Ramos (cell line): Measurements from ENCODE around the gene B4GALNT1.
"Not testable (repeated sequence)": the region's sequence is repeated elsewhere in the genome, so short reads cannot be mapped to it uniquely, and the experiment has no call there.

Source experiments
- in situ Hi-C: fragments of 300-500 bp; cut with MboI; formaldehyde crosslinking; loops from one replicate; pipeline ENCODE4 v1.14.3; 2022; ENCODE audit warnings: low sequenced_read_pairs; ENCODE audit not compliant: unreplicated experiment

Gene B4GALNT1

GRCh38 chr12:57638096-57638495 lies 5.1 kb upstream of the B4GALNT1 start:
- in situ Hi-C loops = no loop called here

DNA sequence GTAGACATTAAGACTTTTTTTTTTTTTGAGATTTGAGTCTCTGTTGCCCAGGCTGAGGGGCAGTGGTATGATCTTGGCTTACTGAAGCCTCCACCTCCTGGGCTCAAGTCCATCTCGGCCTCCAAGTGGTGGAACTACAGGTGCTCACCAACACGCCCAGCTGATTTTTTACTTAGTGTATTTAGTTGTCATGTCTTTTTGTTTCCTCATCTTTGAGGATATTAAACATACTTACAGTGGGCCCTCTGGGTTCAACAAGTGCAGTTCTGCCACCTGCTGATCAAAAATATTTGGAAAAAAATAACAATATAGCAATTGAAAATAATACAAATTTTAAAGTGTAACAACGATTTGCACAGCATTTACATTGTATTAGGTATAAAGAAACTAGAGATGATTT lies 4.4 kb upstream of the B4GALNT1 start:
- in situ Hi-C loops = no loop called here

DNA sequence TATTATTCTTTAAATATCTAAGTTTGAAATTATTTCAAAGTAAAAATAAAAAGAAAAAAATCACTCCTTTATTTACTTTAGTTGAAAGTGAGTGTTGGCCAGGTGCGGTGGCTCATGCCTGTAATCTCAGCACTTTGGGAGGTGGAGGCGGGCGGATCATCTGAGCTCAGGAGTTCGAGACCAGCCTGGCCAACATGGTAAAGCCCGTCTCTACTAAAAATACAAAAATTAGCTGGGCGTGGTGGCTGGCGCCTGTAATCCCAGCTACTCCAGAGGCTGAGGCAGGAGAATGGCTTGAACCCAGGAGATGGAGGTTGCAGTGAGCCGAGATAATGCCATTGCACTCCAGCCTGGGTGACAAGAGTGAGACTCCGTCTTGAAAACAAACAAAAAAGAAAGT lies 3.7 kb upstream of the B4GALNT1 start:
- in situ Hi-C loops = not testable (repeated sequence)

DNA sequence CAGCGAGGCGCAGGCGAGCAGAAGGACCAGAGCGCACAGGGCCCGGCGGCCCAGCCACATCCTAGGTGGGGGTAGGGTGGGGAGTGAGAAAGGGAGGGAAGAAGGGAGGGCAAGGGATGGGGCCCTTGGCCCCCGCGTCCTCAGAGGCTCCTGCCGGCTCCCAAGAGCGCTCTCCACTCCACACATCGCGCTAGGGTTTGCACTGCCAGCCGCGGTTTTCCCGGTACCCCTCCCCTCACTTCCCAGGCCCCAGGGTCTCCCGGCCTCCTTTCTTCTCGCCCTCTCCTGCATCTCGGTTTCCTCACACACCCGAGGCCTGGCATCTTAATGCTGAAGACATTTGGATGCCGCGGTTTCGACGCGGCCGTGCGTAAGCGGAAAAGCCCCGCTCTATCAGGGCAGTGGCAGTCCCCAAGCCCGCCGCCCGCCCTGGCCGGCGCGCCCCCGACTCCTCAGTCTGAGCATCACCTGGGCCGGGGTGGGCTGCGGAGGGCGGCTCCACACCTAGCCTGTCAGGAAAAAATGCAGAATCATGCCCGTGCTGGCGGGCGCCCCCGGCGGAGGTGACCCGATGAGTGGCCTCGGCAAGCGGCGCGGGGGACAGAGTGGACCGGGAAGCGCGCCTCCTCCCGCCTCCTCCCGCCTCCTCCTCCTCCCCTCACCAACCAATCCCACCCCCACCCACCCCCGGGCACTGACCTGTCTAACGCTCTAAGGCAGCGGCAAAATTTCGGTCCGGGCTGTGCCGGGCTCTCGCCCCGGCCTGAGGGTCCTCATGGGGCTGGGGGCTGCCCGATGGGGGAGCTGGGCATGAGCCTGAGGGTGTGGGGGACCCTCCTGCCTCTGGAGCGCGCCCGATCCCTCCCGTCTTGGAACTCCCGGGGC lies 686 bp downstream of the B4GALNT1 start:
- in situ Hi-C loops = no loop called here

- in situ Hi-C loops = no loop called here
Observed at GRCh38 chr12:57631566-57632072, 1.4 kb downstream of the B4GALNT1 start.

DNA sequence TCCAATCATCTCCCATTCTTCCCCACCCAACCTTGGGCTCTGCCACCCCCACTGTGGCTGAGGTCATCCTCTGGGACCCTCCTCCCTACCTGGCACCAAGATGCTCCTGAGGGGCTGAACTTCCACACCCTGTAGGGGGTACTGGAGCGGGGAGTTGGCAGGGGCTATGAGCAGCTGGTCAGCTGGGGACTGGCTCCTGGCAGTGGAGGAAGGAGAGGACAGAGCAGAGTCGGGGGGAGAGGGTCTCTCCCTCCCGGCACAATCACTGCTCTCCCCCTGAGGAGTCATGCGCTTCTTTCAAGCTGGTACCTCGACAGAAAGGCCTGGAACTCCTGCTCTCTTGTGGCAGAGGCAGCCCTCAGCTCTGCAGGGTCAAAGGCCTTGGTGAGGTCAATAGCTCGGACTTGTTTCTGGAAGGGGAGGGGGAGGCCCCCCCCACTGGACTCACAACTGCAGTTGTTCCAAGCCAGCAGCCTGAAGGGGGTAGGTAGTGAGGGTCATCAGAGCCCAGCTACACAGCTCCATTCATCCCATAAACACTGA lies 2.0 kb downstream of the B4GALNT1 start:
- in situ Hi-C loops = no loop called here

DNA sequence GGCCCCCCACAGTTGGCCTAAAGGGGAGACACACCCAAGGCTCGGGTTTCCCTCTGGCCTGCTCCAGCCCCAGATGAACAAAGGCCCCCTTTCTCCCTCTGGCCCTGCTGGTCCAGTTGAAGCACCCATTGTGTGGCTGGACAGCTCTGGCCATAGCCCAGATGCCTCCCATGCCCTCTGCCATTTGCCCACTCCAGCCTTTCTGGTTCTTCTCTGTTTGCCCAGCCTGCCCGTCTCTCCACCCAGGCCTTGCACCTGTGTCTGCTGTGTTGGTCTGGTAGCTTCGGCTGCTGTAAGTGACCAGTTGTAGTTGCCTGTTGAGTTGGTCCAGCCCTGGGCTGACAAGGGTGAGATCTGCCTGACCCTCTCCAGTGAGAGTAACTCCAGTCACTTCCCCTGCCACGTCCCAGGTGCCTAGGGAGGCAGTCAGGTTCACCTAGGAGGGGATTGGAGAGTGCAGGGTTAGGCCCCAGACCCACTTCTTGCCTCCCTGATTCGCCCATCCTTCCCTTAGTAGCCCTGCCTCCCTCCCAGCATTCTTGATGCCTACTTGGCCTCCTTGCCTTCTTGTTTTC lies 3.0 kb downstream of the B4GALNT1 start:
- in situ Hi-C loops = loop anchor here (5.0 kb wide), 1 partner anchor 48 kb away; no protein-coding TSS in a partner anchor

DNA sequence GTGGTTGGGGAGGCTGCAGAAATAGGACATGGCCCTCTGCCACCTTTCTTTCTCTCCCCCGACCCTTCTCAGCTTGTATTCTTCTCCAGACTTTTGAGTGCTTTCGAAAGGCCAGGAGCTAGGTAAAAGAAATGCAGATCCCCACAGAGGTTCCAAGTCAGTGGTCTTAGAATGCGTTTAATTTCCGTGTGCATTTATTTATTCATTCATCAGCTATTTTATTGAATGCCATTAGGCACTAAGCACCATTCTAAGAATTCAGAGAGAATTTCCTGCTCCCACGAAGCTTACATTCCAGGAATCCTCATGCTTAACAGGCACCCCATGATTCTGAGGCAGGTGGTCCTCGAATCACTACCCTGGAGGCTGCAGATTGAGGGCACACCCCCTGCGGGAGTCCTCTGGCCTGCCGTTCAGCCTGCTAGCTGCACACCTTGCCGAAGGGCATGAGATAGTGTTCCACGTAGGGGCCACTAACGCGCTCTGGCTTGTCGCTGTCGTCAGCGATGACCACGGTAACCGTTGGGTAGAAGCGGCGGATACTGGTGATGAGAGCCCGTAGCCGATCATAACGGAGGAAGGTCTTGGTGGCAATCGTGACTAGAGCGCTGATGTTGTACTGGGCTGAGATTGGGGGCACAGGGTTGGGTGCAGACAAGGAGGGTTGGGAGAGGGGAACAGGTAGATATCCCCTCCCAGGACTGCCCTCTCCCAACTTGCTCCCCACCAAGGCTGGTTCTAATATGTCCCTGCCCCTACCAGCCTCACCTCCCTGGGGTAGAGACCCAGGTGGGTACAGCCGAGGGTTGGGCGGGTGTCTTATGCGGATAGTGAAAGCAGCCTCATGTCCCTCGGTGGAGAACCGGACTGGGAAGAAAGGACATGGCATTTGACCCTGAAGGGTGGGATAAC lies 4.5 kb downstream of the B4GALNT1 start:
- in situ Hi-C loops = loop anchor here (5.0 kb wide), 1 partner anchor 46 kb away; no protein-coding TSS in a partner anchor

DNA sequence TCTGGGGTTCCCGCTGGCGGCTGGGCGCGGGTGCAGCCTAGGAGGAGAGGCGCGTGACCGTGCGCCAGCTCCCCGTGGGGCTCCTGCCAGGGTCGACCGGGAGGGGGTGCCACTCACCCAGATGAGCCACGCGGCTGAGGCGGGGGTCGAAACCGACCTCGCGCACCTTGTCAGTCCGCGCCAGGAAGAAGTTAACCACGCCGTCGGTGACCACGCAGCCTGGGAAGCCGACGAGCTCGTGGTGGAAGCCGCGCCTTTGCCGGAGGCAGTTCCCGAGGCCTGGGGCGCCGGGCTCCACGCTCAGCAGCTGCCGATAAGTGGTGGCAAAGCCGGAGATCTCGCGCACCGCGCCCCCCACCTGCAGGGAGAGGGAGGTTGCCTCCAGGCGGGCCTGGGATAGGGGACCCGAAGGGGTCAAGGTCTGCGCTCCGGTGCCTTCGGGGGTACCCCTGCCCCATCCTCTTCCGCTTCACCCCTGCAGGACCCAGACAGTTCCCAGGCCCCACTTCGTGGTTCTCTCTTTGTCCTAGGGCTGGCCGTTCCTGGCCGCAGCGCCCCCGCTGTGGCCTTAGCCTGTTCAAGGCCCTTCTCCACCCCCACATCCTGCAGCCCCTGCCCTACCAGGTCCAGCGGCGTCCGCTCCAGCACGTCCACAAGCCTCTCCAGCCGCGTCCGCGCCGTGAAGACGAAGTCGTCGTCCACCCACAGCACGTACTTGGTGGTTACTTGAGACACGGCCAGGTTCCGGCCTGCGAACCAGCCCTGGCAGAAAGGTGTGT lies 5.3 kb downstream of the B4GALNT1 start:
- in situ Hi-C loops = loop anchor here (5.0 kb wide), 1 partner anchor 45 kb away; no protein-coding TSS in a partner anchor

- in situ Hi-C loops = loop anchor here (5.0 kb wide), 1 partner anchor 45 kb away; no protein-coding TSS in a partner anchor
Observed at GRCh38 chr12:57626921-57627445, 6.0 kb downstream of the B4GALNT1 start.

DNA sequence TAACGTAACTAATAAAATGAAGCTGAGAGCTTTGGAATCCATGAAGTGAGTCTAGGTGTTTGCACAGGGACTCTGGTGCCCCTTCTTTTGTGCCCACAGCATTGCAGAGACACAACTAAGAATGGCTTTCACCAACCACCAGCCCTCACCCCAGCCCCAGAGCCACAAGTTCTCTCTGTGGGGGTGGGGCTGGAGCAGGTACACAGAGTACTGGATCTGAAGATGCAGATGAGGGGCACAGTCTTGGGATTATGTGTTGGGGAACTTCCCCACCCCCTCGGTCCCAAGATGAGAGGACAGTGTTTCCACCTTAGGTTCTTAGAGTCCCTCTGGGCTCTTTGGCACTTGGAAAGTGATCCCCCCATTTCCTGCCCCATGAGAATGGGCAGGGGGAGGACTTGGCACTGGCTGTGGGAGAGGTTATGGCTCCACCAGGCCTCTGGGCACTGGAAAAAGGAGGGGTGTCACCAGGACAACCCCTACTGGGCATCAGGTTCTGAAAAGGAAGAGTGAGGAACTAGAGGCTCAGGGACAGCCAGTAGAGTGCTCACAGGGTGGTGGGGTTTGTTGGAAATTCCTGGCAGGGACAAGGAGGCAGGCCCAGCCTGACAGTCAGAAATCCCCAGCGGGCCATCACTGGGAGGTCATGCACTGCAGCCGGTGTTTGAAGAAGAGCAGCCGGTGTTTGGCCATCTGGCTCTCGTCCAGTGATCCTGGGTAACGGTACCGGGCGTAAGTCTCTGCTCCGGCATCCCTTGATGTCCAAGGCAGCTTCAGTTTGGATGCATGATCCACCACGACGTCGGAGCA lies 6.7 kb downstream of the B4GALNT1 start:
- in situ Hi-C loops = loop anchor here (5.0 kb wide), 1 partner anchor 44 kb away; no protein-coding TSS in a partner anchor

DNA sequence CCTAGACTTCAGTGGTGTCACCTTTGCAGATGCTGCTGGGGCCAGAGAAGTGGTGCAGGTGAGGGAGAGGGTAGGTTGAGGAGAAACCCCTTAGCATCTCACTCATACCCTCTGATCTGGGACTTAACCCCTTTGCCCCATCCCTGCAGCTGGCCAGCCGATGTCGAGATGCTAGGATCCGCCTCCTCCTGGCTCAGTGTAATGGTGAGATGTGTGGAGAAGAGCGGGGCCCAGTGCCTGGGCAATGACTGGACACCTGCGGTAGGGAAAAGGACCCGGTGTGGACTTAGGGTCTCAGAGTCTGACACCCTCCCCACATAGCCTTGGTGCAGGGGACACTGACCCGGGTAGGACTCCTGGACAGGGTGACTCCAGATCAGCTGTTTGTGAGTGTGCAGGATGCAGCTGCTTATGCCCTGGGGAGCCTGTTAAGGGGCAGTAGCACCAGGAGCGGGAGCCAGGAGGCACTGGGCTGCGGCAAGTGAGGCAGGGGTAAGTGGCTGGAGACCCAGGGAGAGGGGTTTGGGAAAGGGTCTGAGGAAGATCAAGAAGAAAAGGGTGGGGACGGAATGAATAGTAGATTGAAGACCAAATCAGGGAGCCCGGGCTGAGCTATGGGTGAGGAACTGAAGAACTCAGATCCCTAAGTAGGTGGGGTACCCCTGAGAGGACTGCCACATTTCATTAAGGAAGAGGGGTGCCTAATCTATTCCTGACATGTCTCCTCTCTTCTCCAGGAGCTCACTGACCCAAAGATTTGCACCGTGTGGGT lies 7.6 kb downstream of the B4GALNT1 start:
- in situ Hi-C loops = loop anchor here (5.0 kb wide), 1 partner anchor 43 kb away; no protein-coding TSS in a partner anchor

- in situ Hi-C loops = loop anchor here (5.0 kb wide), 1 partner anchor 42 kb away; no protein-coding TSS in a partner anchor
Observed at GRCh38 chr12:57624441-57625220, 8.4 kb downstream of the B4GALNT1 start.

GRCh38 chr12:57623811-57624390 lies 9.1 kb downstream of the B4GALNT1 start:
- in situ Hi-C loops = no loop called here

DNA sequence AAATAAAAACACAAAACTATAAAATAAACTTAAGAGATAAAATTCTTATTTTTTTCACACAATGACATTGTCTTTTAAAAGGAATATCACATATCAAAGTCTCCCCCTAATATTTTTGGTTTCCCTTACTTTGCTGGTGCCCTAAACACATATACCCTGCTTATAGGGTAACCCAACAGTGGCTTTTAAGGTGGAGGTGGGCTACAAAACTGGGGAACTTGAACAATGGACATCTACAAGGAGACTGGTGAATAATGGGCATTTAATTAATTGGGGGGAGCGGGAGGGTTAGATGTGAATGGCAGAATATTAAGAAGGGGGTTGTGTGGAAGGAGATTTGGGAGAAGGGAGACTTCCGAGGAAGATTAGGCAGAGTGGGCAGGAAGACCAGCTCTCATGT lies 9.6 kb downstream of the B4GALNT1 start:
- in situ Hi-C loops = no loop called here
